Small intestine (tissue), 7 donors: ENCODE data around the gene ASTL. TPM values are rescaled to one million over a fixed set of nuclear protein-coding genes. Genes with fewer than 3 reads are reported as not detected.
A peak's percentile ranks its signal among the peaks of the same experiment; 100 is the strongest.

ENCODE experiments used
- DNase-seq, 2 donors: peaks; one replicate each; pipeline versions ENCODE4 v3.0.0 to v3.0.0-alpha.2; 2013
- FAIRE-seq: peaks from 2 replicates; lab custom pipeline; 2012; peaks lifted over from hg19 to GRCh38; lab: Jason Lieb, UNC
- H3K27ac ChIP-seq, 3 donors: one replicate each; pipeline ENCODE4 v1.5.1; 2013; ENCODE audit warnings: low read length in 2 of 3, mild to moderate bottlenecking in 2 of 3, control low read depth in 1 of 3, inconsistent platforms in 1 of 3, low read depth in 1 of 3, moderate library complexity in 1 of 3
- H3K27me3 ChIP-seq, 3 donors: one replicate each; pipeline ENCODE4 v1.6.1; 2013; ENCODE audit warnings: low read length in 3 of 3, inconsistent platforms in 1 of 3; ENCODE audit not compliant: control insufficient read depth in 3 of 3, insufficient read depth in 3 of 3
- H3K36me3 ChIP-seq, 3 donors: one replicate each; pipeline ENCODE4 v1.6.1; 2013; ENCODE audit warnings: low read length in 3 of 3, inconsistent platforms in 1 of 3, low read depth in 1 of 3, mild to moderate bottlenecking in 1 of 3, moderate library complexity in 1 of 3; ENCODE audit not compliant: control insufficient read depth in 3 of 3, insufficient read depth in 2 of 3
- H3K4me1 ChIP-seq, 3 donors: one replicate each; pipeline ENCODE4 v1.6.1; 2013; ENCODE audit warnings: low read length in 2 of 3, inconsistent platforms in 1 of 3, low read depth in 1 of 3, mild to moderate bottlenecking in 1 of 3, moderate library complexity in 1 of 3; ENCODE audit not compliant: control insufficient read depth in 3 of 3, insufficient read depth in 2 of 3
- H3K4me3 ChIP-seq, 3 donors: one replicate each; pipeline ENCODE4 v1.5.1; 2013; ENCODE audit warnings: low read length in 3 of 3, control low read depth in 1 of 3, inconsistent platforms in 1 of 3, low read depth in 1 of 3, mild to moderate bottlenecking in 1 of 3, moderate library complexity in 1 of 3
- H3K9me3 ChIP-seq, 2 donors: one replicate each; pipeline ENCODE4 v1.6.1; 2013; ENCODE audit warnings: low read depth in 1 of 2, low read length in 1 of 2; ENCODE audit not compliant: control insufficient read depth in 2 of 2, insufficient read depth in 1 of 2
- WGBS, 3 donors: extraction: QIAGEN DNeasy Blood & Tissue Kit; methylation state at CpG; one replicate each; pipeline ENCODE4 v1.1.7; 2013; 5-methylcytosine and 5-hydroxymethylcytosine counted together
- polyA plus RNA-seq, 4 donors: library from polyadenylated mRNA; stranded (reverse) in 3 of 4; unstranded in 1 of 4; fragments of 200-250 nt in 3 of 4; fragments of 120-200 nt in 1 of 4; gene quantifications; one replicate each; pipeline versions ENCODE4 v1.2.1 to v1.2.3, GENCODE V29; 2013
- donor health status: healthy with polysubstance abuse.
- donor health status: control.
- donor health status: control.
- donor health status: Bipolar disorder and iron deficiency.
- donor health status: healthy.

Gene ASTL
- polyA plus RNA-seq, 4 donors: not detected

DNA sequence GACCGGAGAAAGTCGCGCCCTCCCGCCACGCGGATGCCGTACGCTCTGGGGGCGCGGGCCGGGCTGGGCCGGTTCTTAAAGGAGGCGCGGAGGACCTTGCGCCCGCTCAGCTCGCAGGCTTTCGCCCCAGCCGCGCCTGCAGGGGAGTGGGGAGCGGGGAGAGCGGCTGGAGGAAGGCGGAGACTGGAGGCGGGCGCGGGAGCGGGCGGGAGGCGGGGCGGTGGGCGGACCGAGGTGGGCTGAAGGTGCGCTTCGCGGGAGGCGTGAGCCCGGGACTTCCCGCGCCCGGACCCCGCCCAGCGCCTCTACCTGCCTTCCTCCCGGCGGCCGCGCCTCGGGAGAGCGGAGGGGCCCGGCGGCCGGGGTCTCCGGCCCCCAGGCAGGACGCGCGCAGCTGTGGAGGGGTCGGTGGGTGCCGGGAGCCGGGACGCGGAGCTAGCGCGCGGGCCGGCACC, 21.9 kb downstream of the ASTL start, which contains the start of gene ADRA2B:
TSS of gene ADRA2B (minus strand) at position 148 of the 455 bp plus-strand sequence. CDS start 422 bp downstream, outside the sequence.
- Histone ChIP-seq H3K4me3 (peak within 1 kb of the TSS; percentile 10 to 61 (median 38)), H3K36me3 (no peaks in the 10 kb centered on the region), H3K27ac (no peak within 1 kb of the TSS), H3K27me3 (peaks cover 0 to 41% (median 8%) of the 10 kb centered on the region in 3 donors), H3K9me3 (peaks cover 0 to 7% of the 10 kb centered on the region in 2 donors), H3K4me1 (peaks cover 0 to 5% (median 2%) of the 10 kb centered on the region in 3 donors)
- 0 to 2% (median 1%) methylated on average over 8 to 64 of the region's 64 CpGs for WGBS, 3 donors
- FAIRE-seq: no peak
- peak; percentile 80 to 95 for DNase-seq

DNA sequence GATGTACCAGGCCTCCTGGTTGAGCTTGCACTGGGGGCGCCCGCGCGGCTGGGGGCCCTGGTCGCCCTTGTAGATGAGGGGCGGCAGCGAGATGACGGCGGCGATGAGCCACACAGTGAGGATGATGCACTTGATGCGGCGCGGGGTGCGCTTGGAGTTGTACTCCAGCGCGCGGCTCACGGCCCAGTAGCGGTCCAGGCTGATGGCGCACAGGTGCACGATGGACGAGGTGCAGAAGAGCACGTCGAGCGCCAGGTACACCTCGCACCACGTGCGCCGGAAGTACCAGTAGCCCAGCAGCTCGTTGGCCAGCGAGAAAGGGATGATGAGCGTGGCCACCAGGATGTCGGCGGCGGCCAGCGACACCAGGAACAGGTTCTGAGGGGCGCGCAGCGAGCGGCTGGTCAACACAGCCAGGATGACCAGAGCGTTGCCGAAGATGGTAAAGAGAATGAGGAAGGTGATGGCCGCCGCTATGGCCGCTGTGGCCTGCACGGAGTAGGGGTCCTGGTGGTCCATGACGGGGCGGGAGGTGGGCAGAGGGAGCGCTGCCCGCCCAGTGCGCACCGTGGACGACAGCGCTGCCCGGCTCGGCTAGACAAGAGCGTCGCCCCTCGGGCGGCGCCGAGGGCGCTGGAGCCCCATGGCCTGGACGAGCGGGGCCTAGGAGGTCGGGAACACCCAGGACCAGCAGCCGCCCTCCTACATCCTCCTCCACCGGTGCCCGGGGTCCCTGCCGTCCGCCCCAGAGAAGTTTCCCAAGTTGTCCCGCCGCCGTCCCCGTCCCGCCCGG, 22.5 kb downstream of the ASTL start:
- DNase-seq: peak in 1 of 2 donors; percentile 16
- Histone ChIP-seq H3K27me3 (peaks cover 0 to 37% (median 8%) of the 10 kb centered on the region in 3 donors), H3K4me1 (peaks cover 0 to 5% (median 2%) of the 10 kb centered on the region in 3 donors), H3K9me3 (peaks cover 0 to 7% of the 10 kb centered on the region in 2 donors), H3K4me3 (peak overlapping the region in 2 of 3 donors; percentile 10 to 61), H3K27ac (no peak overlapping the region), H3K36me3 (no peaks in the 10 kb centered on the region)
- WGBS, 3 donors: 45 to 68% (median 65%) methylated on average over 63 to 77 of the region's 77 CpGs
- no peak for FAIRE-seq

DNA sequence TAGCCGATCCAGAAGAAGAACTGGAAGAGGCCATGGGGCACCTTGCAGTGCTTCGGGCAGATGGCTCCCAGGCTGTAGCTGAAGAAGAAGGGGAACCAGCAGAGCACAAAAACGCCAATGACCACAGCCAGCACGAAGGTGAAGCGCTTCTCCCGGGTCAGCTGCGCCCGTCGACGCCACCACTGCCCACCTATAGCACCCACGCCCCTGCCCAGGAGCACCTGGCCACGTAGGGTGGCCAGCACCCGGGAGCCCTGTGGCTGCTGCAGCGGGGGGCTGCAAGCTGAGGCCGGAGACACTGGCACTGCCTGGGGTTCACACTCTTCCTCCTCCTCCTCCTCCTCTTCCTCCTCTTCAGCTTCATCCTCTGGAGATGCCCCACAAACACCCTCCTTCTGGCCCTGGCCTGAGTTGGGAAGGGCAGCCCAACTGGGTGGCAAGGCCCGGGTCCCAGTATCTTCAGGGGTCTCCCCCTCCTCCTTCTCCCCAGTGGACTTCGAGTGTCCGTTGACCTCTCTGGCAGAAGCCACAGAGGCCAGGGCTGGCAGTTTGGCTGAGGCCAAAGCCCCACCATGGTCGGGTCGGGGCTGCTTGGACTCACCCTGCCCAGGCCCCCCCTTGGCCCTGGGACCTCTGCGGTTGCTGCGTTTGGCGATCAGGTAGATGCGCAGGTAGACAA, 23.3 kb downstream of the ASTL start:
- Histone ChIP-seq H3K4me1 (peaks cover 0 to 10% (median 2%) of the 10 kb centered on the region in 3 donors), H3K27me3 (peaks cover 0 to 33% (median 8%) of the 10 kb centered on the region in 3 donors), H3K36me3 (no peaks in the 10 kb centered on the region), H3K27ac (no peak overlapping the region), H3K4me3 (no peak overlapping the region), H3K9me3 (peaks cover 0 to 7% of the 10 kb centered on the region in 2 donors)
- DNase-seq: no peak
- no peak for FAIRE-seq
- WGBS, 3 donors: 92 to 97% (median 96%) methylated on average over 22 to 24 of the region's 24 CpGs

DNA sequence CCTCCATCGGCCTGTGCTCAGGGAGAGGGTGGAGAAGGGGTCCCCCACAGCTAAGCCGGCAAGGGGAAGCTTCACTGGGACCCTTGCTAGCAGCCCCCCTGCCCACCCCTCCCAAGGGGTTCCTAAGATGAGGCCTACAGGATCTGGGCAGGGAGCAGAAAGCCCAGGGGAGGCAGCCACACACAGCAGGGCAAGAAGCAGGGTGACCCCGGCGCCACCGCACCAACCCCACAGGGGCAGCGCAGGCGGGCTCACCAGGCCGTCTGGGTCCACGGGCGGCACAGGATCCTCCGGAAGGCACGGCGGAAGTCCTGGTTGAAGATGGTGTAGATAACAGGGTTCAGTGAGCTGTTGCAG, 23.8 kb downstream of the ASTL start:
- FAIRE-seq: no peak
- peaks cover 0 to 7% of the 10 kb centered on the region in 2 donors for H3K9me3 ChIP-seq
- DNase-seq: no peak
- H3K27ac ChIP-seq: no peak overlapping the region
- WGBS, 3 donors: 87 to 90% (median 88%) methylated on average over 13 of the region's 13 CpGs
- no peaks in the 10 kb centered on the region for H3K36me3 ChIP-seq
- H3K4me3 ChIP-seq: no peak overlapping the region
- H3K4me1 ChIP-seq: peaks cover 0 to 15% (median 2%) of the 10 kb centered on the region in 3 donors
- peaks cover 0 to 30% (median 8%) of the 10 kb centered on the region in 3 donors for H3K27me3 ChIP-seq

DNA sequence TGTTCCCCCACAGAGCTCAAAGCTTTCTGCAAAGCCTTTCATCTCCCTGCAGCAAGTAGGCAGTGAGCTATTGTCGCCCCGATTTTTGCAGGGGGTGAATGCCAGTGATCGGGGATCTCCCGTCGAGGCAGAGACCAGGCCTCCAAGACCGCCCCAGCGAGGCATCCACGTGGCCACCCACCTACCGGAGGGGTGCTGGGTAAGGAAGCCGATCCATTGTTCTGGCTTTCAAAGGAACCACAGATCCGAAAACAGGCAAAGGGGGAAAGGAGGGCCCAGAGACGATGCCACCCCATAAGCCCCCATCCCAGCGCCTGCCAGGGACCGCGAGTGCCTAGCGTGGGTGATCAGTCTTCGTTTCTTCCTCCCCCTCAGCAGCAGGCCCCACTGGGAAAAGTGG, 24.4 kb downstream of the ASTL start:
- H3K36me3 ChIP-seq: no peaks in the 10 kb centered on the region
- no peak for FAIRE-seq
- H3K9me3 ChIP-seq: peaks cover 0 to 7% of the 10 kb centered on the region in 2 donors
- no peak overlapping the region for H3K4me3 ChIP-seq
- peaks cover 0 to 27% (median 7%) of the 10 kb centered on the region in 3 donors for H3K27me3 ChIP-seq
- DNase-seq: no peak
- H3K4me1 ChIP-seq: peaks cover 0 to 21% (median 2%) of the 10 kb centered on the region in 3 donors
- no peak overlapping the region for H3K27ac ChIP-seq
- 89 to 92% (median 90%) methylated on average over 17 of the region's 17 CpGs for WGBS, 3 donors

DNA sequence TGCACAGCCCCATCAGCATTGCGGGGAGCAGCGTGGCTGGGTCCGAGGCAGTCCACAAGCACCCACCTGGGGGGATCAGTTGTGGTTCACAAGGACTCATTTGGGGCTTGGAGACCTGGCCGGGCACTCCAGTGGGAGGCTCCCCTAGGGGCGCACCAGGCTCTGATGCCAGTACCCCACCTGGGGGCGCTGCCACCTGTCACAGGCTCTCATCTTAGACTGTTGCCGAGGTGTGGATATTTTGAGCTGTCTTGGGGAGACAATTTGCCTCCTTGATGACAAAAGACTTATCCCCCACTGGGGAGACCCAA, 25.0 kb downstream of the ASTL start:
- Histone ChIP-seq H3K27me3 (peaks cover 0 to 26% (median 4%) of the 10 kb centered on the region in 3 donors), H3K9me3 (peaks cover 0 to 7% of the 10 kb centered on the region in 2 donors), H3K4me1 (peaks cover 0 to 27% (median 2%) of the 10 kb centered on the region in 3 donors), H3K36me3 (no peaks in the 10 kb centered on the region), H3K27ac (no peak overlapping the region), H3K4me3 (no peak overlapping the region)
- WGBS, 3 donors: 83 to 87% (median 86%) methylated on average over 7 of the region's 7 CpGs
- DNase-seq (no peak), FAIRE-seq (no peak)

DNA sequence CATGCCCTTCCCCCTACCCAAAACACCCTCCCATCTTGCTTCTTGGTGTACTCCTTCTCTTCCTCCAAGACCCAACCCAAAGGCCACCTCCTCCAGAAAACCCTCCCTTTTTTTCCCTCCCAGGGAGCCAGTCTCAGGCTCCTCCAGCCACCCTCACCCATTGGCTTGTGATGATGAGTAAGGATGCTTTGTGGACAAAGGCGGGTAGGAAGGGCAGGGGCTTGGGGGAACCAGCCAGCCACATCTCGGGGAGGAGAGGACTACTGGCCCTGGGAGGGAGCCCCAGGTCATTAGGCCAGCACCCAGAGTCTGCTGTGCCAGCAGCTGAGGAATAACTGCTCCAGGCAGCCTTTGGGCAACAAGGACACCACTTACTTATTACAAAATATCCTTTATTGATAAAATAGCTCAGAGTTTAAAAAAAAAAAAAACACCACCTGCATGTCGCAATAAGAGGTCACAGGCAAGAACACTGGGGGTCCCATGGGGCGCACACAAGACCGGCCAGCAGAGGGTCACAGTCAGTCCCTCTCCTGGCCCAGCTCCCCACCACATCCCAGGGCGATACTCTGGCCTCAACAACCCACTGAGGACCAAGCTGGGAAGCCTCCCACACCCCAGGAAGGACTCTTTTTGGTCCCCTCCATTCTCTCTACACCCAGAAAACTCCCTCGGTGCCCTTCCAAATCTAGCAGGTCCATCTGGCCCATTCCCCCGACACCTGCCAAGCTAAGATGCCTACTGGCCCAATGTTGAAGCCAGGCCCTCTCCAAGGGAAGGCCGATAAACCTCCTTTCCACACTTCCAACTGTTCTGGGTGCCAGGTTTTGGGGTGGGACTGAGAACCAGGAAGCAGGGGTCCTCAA, 25.6 kb downstream of the ASTL start:
- WGBS, 3 donors: 86 to 88% (median 87%) methylated on average over 9 of the region's 9 CpGs
- Histone ChIP-seq H3K9me3 (peaks cover 0 to 7% of the 10 kb centered on the region in 2 donors), H3K4me1 (peaks cover 0 to 30% (median 2%) of the 10 kb centered on the region in 3 donors), H3K27ac (no peak overlapping the region), H3K27me3 (peaks cover 0 to 20% (median 4%) of the 10 kb centered on the region in 3 donors), H3K36me3 (no peaks in the 10 kb centered on the region), H3K4me3 (no peak overlapping the region)
- FAIRE-seq (no peak), DNase-seq (no peak)
